Measurements from ENCODE around the gene TRIM54. TPM values are rescaled to one million over a fixed set of nuclear protein-coding genes. Genes with fewer than 3 reads are reported as not detected.

The TRIM54 gene
- total and polyA plus RNA-seq, 9 of the 15 experiments (the other 6 are each of a cell fraction or from before 2014, with no cell fraction given): not detected

- TF ChIP-seq CHD7 (IDR thresholded peaks at IDR 0.05; ENCODE audit: low read depth, low read length) (no peak), HMGXB4 (CRISPR knock-in tag; IDR thresholded peaks at IDR 0.05) (no peak; the same call in 1 of the 2 replicates), GABPB1 (CRISPR knock-in tag; IDR thresholded peaks at IDR 0.05) (peak; percentile 88), ZNF407 (IDR thresholded peaks at IDR 0.05; ENCODE audit: low read depth) (no peak)
These were observed 32.2 kb upstream of the TRIM54 start (continued) for GRCh38 chr2:27249891-27250651.
